OCI-LY1 (cell line): ENCODE data around the gene THSD7A.

ENCODE experiments used
- H2AFZ ChIP-seq: fragments of 200-600 bp; sonication (generic), shearing (Covaris generic); 2 replicates; pipeline ENCODE4 v1.6.0; 2014; ENCODE audit warnings: antibody characterized with exemption, mild to moderate bottlenecking, low read length
- H3F3A ChIP-seq: fragments of 200-600 bp; sonication (generic), shearing (Covaris generic); 2 replicates; pipeline ENCODE4 v1.6.0; 2014; ENCODE audit warnings: mild to moderate bottlenecking, antibody characterized with exemption, low read length, moderate library complexity; ENCODE audit not compliant: insufficient read depth
- H3K27ac ChIP-seq: fragments of 200-600 bp; sonication (generic); 2 replicates; pipeline ENCODE4 v1.5.1; 2014; ENCODE audit warnings: low read length, mixed run types, mild to moderate bottlenecking, low read depth; ENCODE audit not compliant: poor library complexity, severe bottlenecking
- H3K27me3 ChIP-seq: fragments of 200-600 bp; sonication (generic); 2 replicates; pipeline ENCODE4 v1.6.0; 2014; ENCODE audit warnings: antibody characterized with exemption, mild to moderate bottlenecking, low read length, moderate library complexity; ENCODE audit not compliant: insufficient read depth
- H3K36me3 ChIP-seq: fragments of 200-600 bp; sonication (generic); 2 replicates; pipeline ENCODE4 v1.6.1; 2014; ENCODE audit warnings: mild to moderate bottlenecking, antibody characterized with exemption, low read length, moderate library complexity, mixed read lengths; ENCODE audit not compliant: insufficient read depth
- H3K4me1 ChIP-seq: fragments of 200-600 bp; sonication (generic); 2 replicates; pipeline ENCODE4 v1.5.1; 2014; ENCODE audit warnings: mild to moderate bottlenecking, low read length, moderate library complexity; ENCODE audit not compliant: insufficient read depth, severe bottlenecking
- H3K4me2 ChIP-seq: fragments of 200-600 bp; sonication (generic), shearing (Covaris generic); 2 replicates; pipeline ENCODE4 v1.6.1; 2014; ENCODE audit warnings: low read length
- H3K4me3 ChIP-seq: fragments of 200-600 bp; sonication (generic); 2 replicates; pipeline ENCODE4 v1.5.1; 2014; ENCODE audit warnings: low read length, low read depth, mild to moderate bottlenecking, mixed read lengths; ENCODE audit not compliant: poor library complexity, severe bottlenecking
- H3K79me2 ChIP-seq: fragments of 200-600 bp; shearing (Covaris generic); 2 replicates; pipeline ENCODE4 v1.6.1; 2016; ENCODE audit warnings: mixed run types, low read length, mixed read lengths; ENCODE audit not compliant: insufficient read depth
- H3K9ac ChIP-seq: fragments of 200-600 bp; sonication (generic), shearing (Covaris generic); 2 replicates; pipeline ENCODE4 v1.6.1; 2014; ENCODE audit warnings: mild to moderate bottlenecking, low read length, mixed read lengths
- H3K9me2 ChIP-seq: fragments of 200-600 bp; sonication (generic), shearing (Covaris generic); 2 replicates; pipeline ENCODE4 v1.6.1; 2014; ENCODE audit warnings: low read depth, mild to moderate bottlenecking, low read length, mixed read lengths
- H3K9me3 ChIP-seq: fragments of 200-600 bp; shearing (Covaris generic); 2 replicates; pipeline ENCODE4 v1.6.1; 2014; ENCODE audit warnings: low read length, mixed read lengths
- H4K20me1 ChIP-seq: fragments of 200-600 bp; sonication (generic), shearing (Covaris generic); 2 replicates; pipeline ENCODE4 v1.6.0; 2016; ENCODE audit warnings: mild to moderate bottlenecking, low read length; ENCODE audit not compliant: insufficient read depth
- EZH2 ChIP-seq: fragments of 200-600 bp; sonication (generic), shearing (Covaris generic); IDR thresholded peaks from 2 replicates; pipeline ENCODE4 v1.8.0; 2017; ENCODE audit warnings: borderline replicate concordance, mixed run types, mild to moderate bottlenecking, antibody characterized with exemption, low read length, moderate library complexity, mixed read lengths
- TF ChIP-seq, protein P1 (sequence below): fragments of 200-600 bp; sonication (generic), shearing (Covaris generic); IDR thresholded peaks from 2 replicates; pipeline ENCODE4 v1.5.1; 2017; ENCODE audit warnings: mild to moderate bottlenecking, antibody characterized with exemption, low read length, moderate library complexity, mixed read lengths

The THSD7A gene

GRCh38 chr7:11630355-11630754, 201.6 kb downstream of the THSD7A start:
- no peak for TF ChIP-seq EZH2
- TF ChIP-seq, protein P1, sequence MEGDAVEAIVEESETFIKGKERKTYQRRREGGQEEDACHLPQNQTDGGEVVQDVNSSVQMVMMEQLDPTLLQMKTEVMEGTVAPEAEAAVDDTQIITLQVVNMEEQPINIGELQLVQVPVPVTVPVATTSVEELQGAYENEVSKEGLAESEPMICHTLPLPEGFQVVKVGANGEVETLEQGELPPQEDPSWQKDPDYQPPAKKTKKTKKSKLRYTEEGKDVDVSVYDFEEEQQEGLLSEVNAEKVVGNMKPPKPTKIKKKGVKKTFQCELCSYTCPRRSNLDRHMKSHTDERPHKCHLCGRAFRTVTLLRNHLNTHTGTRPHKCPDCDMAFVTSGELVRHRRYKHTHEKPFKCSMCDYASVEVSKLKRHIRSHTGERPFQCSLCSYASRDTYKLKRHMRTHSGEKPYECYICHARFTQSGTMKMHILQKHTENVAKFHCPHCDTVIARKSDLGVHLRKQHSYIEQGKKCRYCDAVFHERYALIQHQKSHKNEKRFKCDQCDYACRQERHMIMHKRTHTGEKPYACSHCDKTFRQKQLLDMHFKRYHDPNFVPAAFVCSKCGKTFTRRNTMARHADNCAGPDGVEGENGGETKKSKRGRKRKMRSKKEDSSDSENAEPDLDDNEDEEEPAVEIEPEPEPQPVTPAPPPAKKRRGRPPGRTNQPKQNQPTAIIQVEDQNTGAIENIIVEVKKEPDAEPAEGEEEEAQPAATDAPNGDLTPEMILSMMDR: no peak
- Histone ChIP-seq H3K9me2 (no peaks in the 10 kb centered on the region), H3K9ac (no peak overlapping the region), H3K4me3 (no peak overlapping the region), H3F3A (no peaks in the 10 kb centered on the region), H3K27ac (no peak overlapping the region), H3K79me2 (no peaks in the 10 kb centered on the region), H3K36me3 (no peaks in the 10 kb centered on the region), H3K9me3 (no peaks in the 10 kb centered on the region), H3K4me2 (no peak overlapping the region), H3K4me1 (no peaks in the 10 kb centered on the region), H3K27me3 (no peaks in the 10 kb centered on the region), H2AFZ (no peak overlapping the region), H4K20me1 (no peaks in the 10 kb centered on the region)

- Histone ChIP-seq H3K9me3 (no peaks in the 10 kb centered on the region), H3K9me2 (no peaks in the 10 kb centered on the region), H3K4me2 (no peak overlapping the region), H3K27ac (no peak overlapping the region), H3K36me3 (no peaks in the 10 kb centered on the region), H3K79me2 (no peaks in the 10 kb centered on the region), H3K27me3 (no peaks in the 10 kb centered on the region), H2AFZ (no peak overlapping the region), H3F3A (no peaks in the 10 kb centered on the region), H3K4me1 (no peaks in the 10 kb centered on the region), H3K4me3 (no peak overlapping the region), H3K9ac (no peak overlapping the region), H4K20me1 (no peaks in the 10 kb centered on the region)
- TF ChIP-seq EZH2: no peak
- TF ChIP-seq, protein P1: no peak
Observed at GRCh38 chr7:11625669-11626068, 206.3 kb downstream of the THSD7A start.

- H3K36me3 ChIP-seq: no peaks in the 10 kb centered on the region
- no peaks in the 10 kb centered on the region for H3K9me3 ChIP-seq
- H3K4me2 ChIP-seq: no peak overlapping the region
- no peak overlapping the region for H3K4me3 ChIP-seq
- H3K79me2 ChIP-seq: no peaks in the 10 kb centered on the region
- H4K20me1 ChIP-seq: no peaks in the 10 kb centered on the region
- no peak overlapping the region for H3K27ac ChIP-seq
- no peak overlapping the region for H3K9ac ChIP-seq
- H3F3A ChIP-seq: no peaks in the 10 kb centered on the region
- no peak for TF ChIP-seq EZH2
- TF ChIP-seq, protein P1: no peak
- H3K4me1 ChIP-seq: no peaks in the 10 kb centered on the region
- H3K9me2 ChIP-seq: no peaks in the 10 kb centered on the region
- no peak overlapping the region for H2AFZ ChIP-seq
- H3K27me3 ChIP-seq: no peaks in the 10 kb centered on the region
Observed at GRCh38 chr7:11623093-11623678, 208.8 kb downstream of the THSD7A start.
